IPS DF 19.7 (cell line): Measurements from ENCODE around the gene NPAS3.

Experiments
- DNase-seq: peaks from one replicate; pipeline ENCODE4 v3.0.0-alpha.2; 2013; ENCODE audit warnings: low read depth, low spot score

NPAS3 gene

DNA sequence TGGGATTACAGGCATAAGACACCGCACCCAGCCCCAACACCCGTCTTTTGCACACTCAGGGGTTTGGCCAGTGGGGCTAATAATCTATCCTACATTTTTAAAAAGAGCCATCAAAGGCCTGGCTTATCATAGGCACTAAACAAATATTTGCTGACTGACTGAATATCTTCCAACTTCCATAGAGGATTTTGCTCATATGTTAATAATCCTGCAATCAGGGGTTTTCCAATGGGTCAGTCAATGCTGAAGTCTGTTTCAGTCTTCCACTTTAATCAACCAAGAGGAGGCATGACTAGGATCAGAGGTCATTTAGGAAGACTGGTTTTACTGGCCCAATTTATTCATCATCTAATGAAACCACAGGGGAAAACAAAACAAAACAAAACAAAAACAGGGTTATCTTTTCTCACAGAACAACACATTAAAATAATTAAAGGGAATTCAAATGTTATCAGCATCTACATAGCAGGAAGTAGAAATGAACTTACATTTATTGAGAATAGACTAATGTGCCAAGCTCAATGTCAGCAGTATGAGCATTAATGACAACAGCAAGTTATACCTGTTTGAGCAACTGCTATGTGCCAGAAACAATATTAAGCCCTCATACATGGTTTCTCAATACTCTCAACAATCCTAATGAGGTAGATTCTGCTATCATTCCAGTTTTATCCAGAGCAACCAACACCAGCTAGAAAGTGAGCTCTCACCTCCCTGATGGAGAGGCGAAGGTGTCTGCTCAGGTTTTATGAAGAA, 640.0 kb downstream of the NPAS3 start:
- DNase-seq = no peak

DNA sequence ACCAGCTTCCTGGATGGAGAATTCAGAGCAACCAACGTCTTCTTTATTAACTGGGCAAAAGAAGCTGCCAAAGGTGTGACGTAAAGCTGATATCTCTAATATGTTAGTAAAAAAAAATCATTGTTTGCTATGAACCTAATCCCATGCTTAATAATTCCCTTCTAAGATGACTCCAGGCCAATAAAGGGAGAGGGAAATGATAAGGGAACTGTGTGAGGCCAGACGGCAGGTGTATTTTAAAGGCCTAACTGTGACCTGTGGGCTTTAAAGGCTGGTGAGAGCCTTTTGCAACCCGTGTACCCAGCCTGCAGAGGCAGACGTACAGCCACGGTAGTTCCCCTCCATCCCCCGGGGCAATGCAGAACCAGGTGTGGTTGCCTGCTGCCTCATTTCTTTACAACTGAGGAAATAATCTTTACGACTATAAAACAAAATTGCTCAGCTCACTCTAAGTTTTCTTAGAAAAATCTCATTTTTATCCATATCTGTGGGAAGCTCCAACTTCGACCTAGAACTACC, 641.6 kb downstream of the NPAS3 start:
- no peak for DNase-seq

DNA sequence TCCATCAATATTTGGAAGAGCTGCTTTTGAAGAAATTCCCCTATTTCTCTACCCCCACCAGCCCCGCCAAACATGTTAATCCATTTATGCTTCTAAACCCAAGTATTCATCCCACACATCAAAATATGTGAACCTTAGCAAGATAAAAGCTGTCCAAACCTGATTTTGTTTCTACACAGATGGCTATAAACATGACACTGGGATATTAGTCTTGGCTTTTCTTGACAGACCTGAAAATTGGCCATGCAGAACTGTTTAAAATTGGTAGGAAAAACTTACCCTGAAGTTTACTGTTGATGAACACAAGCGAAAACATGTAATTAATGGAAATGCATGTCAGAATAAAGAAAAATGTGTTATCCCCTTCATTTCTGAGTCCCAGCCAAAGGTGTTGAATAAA, 642.2 kb downstream of the NPAS3 start:
- no peak for DNase-seq

DNA sequence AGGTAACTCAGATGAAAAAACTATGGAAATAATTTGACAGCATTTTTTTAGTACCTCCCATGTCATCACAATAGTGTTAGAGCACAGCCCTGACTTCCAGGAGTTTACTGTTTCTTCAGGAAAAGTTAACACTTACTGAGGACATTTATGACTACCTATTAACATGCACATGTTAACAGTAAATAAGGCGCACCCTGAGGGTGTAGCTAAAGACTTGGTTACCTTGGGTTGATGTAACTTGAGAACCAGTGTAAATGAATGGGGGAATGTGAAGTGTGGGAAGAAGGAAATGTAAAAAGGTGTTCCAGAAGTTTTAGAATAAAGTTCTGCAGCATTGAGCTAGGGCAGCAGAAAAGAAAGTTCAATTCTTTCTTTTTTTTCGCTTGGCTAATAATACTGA, 646.0 kb downstream of the NPAS3 start:
- no peak for DNase-seq

DNA sequence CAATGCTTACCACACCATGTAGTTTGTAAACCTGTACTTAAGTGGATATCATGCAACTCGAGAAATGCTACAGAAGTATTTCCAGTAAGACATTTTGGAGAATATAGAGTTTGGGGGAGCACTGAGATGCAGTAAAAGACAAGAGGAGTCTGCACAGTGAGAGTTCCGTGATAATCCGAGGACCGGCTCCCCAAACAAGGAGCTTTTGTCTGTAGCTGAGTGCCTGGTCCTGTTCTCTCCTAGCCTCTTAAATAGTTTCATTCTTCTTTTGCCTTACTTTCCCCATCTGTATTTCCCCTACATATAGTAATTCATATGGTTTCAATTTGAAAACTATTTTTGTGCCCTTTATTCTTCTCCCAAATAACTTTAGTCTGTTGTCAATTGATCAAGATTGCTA, 648.1 kb downstream of the NPAS3 start:
- DNase-seq = no peak

DNA sequence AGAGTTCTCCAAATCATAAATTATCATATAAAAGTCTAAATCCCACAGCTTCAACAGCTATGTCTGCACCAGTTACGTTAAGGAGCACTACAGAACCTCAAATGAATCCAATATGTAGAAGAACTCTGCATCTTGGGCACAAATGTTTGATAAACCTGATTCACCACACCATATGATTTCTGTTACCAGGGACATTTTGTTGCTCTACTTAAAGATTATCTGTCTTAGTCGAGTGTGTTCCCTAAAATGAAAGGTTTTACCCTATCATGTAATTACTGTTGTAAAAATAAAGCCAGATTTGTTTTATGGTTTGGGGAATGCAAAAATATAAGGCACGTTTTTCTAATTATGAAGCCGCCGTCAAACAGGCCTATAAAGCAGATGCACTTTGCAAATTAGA, 649.1 kb downstream of the NPAS3 start:
- DNase-seq = no peak

DNA sequence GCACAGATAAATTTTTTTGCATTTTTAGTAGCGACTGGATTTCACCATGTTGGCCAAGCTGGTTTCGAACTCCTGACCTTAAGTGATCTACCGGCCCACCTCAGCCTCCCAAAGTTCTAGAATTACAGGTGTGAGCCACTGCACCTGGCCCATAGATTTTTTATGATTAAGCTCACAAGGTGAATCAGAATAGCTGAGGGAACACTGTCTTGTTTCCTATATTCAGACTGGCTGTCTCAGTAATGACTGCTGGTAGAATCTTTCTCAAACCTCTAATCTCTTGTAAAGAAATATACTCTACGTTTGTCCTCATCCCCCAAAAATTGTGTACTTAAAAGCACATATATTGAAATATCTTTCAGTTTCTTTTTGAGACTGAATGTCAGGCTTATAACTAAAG, 650.1 kb downstream of the NPAS3 start:
- DNase-seq = no peak

DNA sequence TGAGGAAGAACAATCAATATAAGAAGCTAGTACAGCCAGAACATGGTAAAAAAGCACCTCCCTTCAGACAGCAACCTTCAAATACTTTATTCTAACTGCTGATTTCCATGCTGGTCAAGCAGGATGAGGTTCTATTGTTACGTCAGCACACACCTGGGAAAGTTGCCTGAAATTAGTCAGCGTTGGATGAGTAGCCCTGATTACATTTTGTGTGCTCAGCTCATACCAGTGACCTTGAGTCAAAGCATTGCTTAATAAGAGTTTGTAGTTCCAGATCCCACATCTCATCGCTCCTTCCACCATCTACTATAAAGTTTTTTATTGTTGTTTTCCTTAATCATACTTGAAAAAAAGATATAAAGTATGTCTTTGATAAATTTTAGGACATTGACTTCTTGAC, 650.7 kb downstream of the NPAS3 start:
- no peak for DNase-seq

DNA sequence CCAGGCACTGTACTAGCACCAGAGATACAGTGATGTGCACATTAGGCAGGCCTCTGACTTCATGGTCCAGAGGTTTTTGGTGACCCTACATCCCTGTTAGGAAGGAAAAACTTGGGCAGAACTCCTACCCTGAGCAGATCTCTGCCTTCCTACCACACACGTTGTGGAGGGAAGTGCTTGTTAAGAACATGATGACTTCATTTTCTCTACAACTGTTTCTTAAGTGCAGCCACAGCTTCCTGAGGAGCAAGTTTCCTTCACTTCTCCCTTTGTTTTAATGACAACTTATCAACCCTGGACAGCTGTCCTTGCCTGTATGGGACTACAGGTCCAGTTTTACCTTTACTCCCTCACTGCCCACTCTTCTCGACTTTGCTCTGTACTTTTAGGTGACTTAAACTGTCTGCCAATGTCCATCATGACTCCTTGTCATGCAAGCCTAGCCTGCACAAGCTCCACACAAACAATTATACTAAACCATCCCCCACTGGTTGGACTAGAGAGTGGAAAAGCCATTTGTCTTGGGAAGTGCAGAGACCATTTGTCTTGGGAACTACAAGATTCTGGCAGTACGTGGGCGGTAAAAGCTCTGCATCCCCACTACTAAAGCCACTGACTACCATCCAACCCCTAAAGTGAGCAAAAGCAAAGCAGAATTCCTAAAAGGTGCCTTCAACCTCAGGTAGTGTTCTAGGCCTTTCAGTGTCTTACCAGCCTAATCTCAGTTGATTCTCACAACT, 652.4 kb downstream of the NPAS3 start:
- no peak for DNase-seq

DNA sequence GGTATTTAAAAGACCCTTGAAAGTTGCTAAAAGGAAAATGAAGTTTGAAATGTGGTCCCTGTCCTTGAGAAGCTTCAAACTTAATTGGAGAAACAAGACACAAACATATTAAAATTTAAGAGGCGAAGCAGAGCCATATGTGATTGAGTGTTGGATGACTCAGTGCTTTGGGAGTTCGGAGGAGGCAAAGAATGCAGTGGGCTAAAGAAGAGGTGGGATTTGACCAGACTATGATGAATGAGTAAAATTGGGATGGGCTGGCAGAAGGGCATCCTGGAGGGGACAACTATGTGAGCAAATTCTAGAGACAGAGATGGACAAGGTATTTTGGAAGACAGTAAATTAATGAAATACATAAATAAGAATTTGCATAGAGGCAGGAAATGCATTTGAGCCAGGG, 653.6 kb downstream of the NPAS3 start:
- DNase-seq = no peak

DNA sequence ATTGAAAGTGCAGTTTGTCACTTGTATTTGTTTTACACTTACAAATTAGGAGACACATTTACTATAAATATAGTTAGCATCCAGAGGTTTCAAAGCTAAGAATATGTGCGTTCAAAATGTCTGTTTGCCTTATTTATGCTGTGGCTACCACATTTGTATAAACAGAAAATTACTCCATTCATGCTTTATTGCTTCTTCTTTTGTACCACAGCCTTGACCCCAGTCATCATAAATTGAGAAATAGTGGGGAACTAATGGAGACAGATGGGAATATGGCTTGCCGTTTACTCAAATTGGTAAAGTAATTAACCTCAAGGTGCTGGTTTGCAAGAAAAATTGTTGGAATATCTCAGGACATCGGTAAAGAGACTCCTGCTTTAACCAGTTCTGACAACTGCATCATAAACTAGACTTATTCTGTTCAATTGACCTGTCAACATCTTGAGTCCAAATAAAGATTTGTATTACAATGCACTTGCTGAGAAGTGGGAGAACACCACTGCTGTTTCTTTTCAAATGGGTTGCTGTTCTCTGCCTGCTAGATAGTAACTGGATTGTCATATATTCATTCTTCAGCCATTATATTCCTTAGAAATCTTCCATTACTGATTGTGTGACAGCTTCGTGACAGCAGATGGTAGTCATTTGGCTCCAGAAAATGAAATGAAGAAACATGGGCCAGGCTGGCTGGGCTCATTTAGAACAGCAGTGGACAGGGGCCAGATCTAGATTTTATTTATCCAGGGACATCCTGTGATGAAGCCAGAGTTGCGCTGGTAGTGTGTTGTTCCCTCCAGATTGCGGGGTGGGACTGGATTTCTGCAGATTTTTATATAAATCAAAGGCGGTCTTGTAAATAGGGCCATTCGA, 657.8 kb downstream of the NPAS3 start:
- DNase-seq = no peak

DNA sequence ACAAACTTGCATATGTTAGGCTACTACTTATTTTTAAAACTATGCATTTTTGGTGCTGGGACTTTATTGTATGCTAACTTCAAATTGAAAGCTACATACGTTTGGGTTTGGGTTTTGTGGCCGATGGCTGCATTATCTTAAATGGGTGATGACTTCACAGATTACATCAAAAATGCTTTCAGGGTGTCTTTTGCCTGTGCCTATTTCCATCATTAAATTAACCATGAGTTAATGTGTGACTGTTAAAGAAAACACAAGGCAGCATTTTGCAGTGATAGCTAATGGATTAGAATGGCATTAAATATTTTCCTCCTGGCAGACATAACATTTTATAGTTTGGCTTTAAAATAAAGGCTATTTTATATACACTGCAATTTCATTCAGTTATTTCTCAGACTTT, 659.9 kb downstream of the NPAS3 start:
- no peak for DNase-seq

DNA sequence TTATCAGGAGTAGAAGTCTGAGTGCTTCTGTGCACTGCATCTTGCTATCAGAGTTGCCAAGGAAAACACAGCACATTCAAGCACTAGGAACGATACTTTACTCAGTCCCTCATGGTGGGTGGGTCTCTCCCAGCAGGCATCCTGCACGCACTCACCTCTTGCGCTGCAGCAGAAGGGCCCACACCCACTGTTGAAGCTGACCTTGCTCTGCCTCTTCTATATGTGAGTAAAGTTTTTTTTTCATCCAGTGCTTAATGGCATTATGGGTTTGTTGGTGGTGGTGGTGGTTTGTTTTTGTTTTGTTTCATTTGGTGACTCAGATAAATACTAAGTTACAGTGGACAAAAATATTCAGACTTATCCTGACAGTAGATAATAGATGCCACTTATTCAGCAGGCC, 663.7 kb downstream of the NPAS3 start:
- DNase-seq = no peak

DNA sequence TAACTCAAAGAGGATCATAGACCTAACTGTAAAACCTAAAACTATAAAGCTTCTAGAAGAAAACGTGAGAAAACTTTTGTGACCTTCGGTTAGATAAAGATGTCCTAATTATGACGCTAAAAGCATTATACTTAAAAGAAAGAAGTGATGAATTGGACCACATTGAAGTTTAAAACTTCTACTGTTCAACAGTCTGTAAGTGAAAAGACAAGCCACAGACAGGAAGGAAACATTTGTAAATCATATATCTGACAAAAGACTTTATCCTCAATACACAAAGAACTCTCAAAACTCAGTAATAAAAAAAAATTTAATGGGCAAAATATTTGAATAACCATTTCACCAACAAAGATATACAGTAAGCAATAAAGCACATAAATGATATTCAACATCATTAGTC, 667.9 kb downstream of the NPAS3 start:
- no peak for DNase-seq

DNA sequence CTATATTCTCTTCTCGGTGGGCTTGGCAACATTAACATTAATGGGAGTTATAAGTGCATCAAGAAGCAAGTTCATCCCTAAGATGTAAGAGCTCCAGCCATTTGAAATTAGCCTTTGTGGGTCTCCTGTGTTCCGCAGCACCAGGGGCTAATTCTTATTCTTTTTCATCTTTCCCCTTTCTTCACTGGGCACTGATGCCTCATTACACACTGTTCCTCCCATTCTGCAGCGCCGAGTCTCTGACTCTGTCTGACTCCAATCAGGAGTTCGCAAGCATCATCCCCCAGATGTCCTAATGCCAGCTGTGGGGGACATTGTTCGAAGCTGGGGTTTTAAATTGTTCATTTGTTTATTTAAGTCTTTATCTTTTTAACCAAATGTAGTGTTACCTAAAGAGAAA, 670.9 kb downstream of the NPAS3 start:
- DNase-seq = no peak

DNA sequence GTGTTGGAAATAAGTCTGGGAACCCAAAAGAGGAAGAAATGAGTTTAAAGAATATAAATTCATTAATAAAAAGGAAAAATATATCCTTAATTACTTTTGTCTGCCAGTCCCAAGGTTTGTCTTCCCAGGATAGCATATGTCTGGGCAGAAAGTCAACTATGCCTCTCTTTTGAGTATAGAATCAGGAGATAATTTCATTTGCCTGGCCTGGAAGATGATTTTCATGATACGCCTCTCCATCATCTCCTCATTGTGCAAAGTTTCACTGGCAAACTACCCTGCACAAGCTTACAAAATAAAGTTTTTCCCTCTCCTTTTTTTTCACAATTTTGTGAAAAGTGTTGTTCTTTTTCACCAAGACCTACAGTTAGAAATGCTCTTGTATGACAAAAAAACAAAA, 671.4 kb downstream of the NPAS3 start:
- no peak for DNase-seq

DNA sequence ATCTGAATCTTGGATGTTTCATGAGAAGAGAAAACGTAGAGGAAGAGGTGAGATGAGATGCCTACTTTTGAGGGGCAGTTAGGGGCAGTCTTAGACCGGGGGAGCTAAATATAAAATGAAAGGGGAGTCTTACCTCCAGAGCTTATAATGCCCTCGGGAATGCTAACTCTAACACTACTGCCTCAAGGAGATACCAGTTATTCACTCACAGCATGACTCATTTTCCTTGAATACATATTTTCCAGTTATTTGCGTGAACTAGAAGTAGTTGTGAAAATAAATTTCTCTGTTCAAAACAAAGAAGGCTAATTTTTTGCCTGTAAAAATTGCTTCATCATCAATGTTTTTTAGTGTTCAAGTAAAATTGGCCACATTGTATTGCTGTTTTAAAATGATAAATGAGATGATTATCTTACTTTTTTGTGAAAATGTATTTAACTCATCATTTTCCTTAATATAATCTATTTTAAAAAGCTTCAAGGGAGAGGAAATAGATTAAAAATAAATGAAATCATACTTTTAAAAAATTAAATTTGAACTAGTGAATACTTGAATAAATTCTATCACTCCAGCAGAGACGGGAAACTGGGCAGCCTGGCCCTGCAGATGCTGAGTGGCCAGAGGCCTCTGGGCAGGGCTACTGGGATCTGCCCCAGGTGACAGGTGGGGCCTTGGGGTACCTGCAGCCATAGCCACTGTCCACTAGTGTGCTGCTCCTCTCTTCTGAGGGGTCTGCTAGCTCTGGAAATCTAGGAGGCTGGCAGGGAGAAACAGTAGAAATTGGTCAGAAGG, 672.9 kb downstream of the NPAS3 start:
- DNase-seq = no peak

DNA sequence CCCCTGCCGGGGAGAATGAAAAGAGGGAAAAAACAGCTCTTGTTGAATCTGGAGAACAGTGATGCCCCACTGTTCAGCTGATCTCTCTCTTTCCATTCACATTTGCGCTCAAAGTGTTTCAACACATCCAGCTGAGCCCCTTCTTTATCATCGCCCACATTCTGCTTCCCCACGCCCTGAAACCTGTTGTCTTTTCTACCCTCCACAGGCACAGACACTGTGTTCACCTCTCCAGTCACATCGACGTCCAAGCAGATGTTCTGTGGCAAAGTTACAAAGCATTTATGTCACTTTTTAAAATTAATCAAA, 673.5 kb downstream of the NPAS3 start:
- no peak for DNase-seq

DNA sequence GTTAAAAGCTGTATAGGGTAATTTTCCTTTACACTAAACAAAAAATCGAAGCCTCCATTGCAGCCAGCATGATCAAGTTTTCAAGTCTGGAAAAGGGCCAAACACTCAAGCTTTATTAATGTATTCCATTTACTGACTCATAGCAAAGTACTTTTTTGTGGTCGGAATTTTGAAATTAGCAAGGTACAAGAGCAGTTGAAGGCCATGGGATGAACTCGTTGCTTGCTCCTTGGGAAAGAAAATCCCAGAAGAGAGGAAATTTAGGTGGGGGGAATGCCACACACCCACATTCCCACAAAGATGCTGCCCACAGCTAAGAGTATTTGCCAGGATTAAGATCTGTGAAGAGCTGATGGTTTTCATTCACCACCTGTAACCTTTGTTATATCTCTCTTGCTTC, 678.5 kb downstream of the NPAS3 start:
- DNase-seq = no peak

DNA sequence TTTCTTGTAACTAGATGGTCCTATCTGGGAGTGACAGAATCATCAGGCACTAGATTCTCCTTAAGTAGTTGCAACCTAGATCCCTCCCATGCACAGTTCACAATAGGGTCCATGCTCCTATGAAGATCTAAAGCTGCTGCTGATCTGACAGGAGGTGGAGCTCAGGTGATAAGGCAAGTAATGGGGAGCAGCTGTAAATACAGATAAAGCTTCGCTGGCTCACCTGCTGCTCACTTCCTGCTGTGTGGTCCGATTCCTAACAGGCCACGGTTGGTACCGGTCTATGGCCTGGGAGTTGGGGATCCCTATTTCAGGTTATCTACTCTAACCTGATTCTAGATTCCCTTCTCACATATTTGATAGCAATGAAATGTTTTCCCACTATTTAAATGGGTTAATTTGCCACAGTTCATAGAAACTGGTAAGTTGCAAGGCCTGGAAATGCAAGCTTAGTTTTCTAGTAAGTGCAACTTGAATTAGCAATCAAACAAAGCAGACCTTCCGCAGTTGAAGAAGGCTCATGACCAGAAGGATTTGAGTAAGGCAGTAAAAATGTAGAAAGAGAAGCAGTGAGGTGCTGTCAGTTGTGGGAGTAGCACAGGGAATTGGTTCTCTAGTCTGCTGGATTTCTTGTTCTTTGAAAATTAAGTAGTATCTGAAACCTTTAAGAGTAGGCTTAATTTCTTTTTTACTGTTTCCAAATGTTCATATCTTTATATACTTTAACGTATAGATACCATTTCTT, 679.9 kb downstream of the NPAS3 start:
- no peak for DNase-seq

DNA sequence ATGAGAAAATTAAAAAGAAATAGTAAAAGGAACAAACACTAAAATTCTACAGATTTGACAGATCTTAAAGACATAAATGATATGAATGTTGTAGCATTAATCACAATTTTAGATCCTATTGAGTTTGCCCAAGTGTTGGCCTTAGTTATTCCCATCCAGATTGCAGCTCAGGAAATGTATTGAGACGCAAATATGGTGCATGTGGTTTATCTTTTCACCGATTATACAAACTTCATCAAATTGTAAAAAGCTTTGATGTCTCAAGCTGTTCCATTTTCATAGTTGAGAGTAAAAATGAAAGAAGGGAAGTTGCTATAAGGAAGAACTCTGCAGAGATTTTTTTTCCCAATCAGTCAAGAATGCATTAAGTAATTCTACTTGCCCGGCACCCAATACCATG, 683.8 kb downstream of the NPAS3 start:
- no peak for DNase-seq
